Upper lobe of right lung (tissue), 1 donor: Measurements from ENCODE around the gene PI4K2B. TPM values are rescaled to one million over a fixed set of nuclear protein-coding genes. Genes with fewer than 3 reads are reported as not detected.
"Not testable (repeated sequence)": the region's sequence is repeated elsewhere in the genome, so short reads cannot be mapped to it uniquely, and the experiment has no call there.

Source experiments
- ATAC-seq: fragments of 200-7000 bp; cut with Tn5 transposase; one replicate; pipeline ENCODE4 v1.9.1; 2020; ENCODE audit warnings: mild to moderate bottlenecking, moderate library complexity
- DNase-seq: peaks from one replicate; pipeline ENCODE4 v3.0.0-alpha.2; 2020
- H3K27ac ChIP-seq: fragments of 200-600 bp; one replicate; pipeline ENCODE4 v1.8.0; 2022
- H3K27me3 ChIP-seq: fragments of 200-600 bp; one replicate; pipeline ENCODE4 v1.8.0; 2022; ENCODE audit warnings: mild to moderate bottlenecking
- H3K36me3 ChIP-seq: fragments of 200-600 bp; one replicate; pipeline ENCODE4 v1.8.0; 2022
- H3K4me1 ChIP-seq: fragments of 200-600 bp; one replicate; pipeline ENCODE4 v1.8.0; 2022
- H3K4me3 ChIP-seq: fragments of 200-600 bp; one replicate; pipeline ENCODE4 v1.8.0; 2022; ENCODE audit warnings: mild to moderate bottlenecking
- H3K9me3 ChIP-seq: fragments of 200-600 bp; one replicate; pipeline ENCODE4 v1.8.0; 2022
- CTCF ChIP-seq: fragments of 200-600 bp; IDR thresholded peaks from one replicate; pipeline ENCODE4 v1.8.0; 2022; ENCODE audit warnings: antibody characterized with exemption
- intact Hi-C: fragments of 100-400 bp; cut with DNase I; formaldehyde crosslinking; loops from one replicate; pipeline ENCODE4 v1.11.0; 2022
- total RNA-seq: library from RNA; stranded (reverse); fragmentation: NEBNext Ultra II Directional; extraction: Animal tissue kit (Norgen Biotek cat#: 25700); gene quantifications from one replicate; pipeline ENCODE4 v1.2.1, GENCODE V29; 2021
- donor health status: DM: no; HTN: yes; CAD: no; lungs with severe emphysema.

Gene PI4K2B
- total RNA-seq, 1 donor from 2014 or later = 21.8 TPM

DNA sequence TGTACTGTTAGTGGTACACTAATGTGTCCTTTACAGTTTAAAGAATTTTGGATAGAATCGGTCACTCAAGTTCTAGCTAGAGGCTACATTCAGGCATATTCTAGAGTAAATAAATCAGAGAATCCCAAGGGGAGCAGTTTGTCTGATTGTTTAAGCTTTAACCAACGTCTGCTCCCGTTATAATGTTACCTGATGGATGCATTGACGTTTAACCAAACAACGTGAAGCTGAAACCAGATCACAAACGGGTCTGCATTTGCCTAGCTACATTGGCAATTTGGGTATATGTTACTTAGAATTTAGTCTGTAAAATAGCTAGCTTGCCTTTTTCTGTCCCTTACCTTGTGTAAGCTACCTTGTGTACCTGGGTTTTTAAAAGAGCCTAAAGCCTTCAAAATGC is 1.6 kb downstream of the PI4K2B start:
- no peak for TF ChIP-seq CTCF
- ATAC-seq = no peak
- Histone ChIP-seq H3K27me3 (no peaks in the 10 kb centered on the region), H3K4me3 (peak overlapping the region; percentile 95), H3K4me1 (peaks cover 17% of the 10 kb centered on the region), H3K9me3 (no peaks in the 10 kb centered on the region), H3K27ac (peak overlapping the region; percentile 96), H3K36me3 (no peaks in the 10 kb centered on the region)
- intact Hi-C loops = no loop called here
- no peak for DNase-seq

DNA sequence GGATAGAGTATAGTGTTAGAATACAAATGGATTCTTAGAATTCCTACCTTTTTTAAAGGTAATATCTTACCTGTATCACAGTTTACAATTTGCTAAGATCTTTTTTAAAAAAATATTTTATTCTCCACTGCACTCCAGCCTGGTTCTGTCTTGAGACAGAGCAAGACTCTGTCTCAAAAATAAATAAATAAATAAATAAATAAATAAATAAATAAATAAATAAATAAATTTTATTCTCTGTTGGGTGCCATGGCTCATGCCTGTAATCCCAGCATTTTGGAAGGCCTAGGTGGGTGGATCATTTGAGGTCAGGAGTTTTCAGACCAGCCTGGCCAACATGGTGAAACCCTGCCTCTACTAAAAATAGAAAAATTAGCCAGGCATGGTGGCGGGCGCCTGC is 2.2 kb downstream of the PI4K2B start:
- H3K4me1 ChIP-seq = peaks cover 23% of the 10 kb centered on the region
- H3K27ac ChIP-seq, H3K9me3 ChIP-seq, H3K27me3 ChIP-seq, DNase-seq, ATAC-seq, intact Hi-C loops, H3K36me3 ChIP-seq: not testable (repeated sequence)
- peak overlapping the region; percentile 95 for H3K4me3 ChIP-seq

DNA sequence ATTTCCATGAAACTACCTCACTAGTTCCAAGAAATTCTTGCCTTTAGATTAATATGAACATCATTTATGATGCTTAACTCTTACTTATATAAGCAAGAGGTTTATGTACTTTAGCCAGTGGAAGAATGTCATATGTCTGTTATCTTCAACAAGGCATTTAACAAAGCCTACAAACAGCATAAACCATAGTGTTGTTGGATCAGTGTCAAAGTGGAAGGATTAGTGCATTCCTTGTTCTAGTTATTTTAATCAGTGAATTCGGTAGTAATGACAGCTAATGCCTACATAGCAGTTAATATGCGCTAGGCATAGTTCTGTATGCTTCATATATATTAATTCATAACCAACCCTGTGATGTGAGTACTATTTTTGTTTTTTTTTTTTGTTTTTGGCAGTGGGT is 3.1 kb downstream of the PI4K2B start:
- Histone ChIP-seq H3K27me3 (no peaks in the 10 kb centered on the region), H3K4me3 (no peak overlapping the region), H3K9me3 (no peaks in the 10 kb centered on the region), H3K4me1 (peaks cover 23% of the 10 kb centered on the region), H3K27ac (no peak overlapping the region), H3K36me3 (no peaks in the 10 kb centered on the region)
- ATAC-seq (no peak), DNase-seq (no peak)
- intact Hi-C loops = no loop called here
- no peak for TF ChIP-seq CTCF

- TF ChIP-seq CTCF = no peak
- H3K27me3 ChIP-seq = no peaks in the 10 kb centered on the region
- no peaks in the 10 kb centered on the region for H3K9me3 ChIP-seq
- ATAC-seq (no peak), DNase-seq (no peak)
- intact Hi-C loops = no loop called here
- H3K36me3 ChIP-seq = no peaks in the 10 kb centered on the region
- H3K27ac ChIP-seq = no peak overlapping the region
- H3K4me1 ChIP-seq = peaks cover 23% of the 10 kb centered on the region
- H3K4me3 ChIP-seq = no peak overlapping the region
Observed at GRCh38 chr4:25238052-25238451, 4.2 kb downstream of the PI4K2B start.

DNA sequence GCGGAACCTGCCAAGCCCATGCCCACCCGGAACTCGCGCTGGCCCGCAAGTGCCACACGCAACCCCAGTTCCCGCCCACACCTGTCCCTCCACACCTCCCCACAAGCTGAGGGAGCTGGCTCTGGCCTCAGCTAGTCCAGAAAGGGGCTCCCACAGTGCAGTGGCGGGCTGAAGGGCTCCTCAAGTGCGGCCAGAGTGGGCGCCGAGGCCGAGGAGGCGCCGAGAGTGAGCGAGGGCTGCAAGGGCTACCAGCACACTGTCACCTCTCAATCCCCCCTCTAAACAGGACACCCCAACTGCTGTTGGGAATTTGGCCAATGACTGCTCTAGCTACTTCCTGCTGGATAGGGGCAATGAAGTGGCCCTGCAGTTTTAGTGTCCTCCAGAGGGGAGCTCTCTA is 5.7 kb downstream of the PI4K2B start:
- H3K9me3 ChIP-seq, H3K36me3 ChIP-seq, intact Hi-C loops, H3K27me3 ChIP-seq, ATAC-seq, DNase-seq, H3K4me3 ChIP-seq, H3K27ac ChIP-seq: not testable (repeated sequence)
- peaks cover 23% of the 10 kb centered on the region for H3K4me1 ChIP-seq

- H3K27ac ChIP-seq, DNase-seq, H3K36me3 ChIP-seq, H3K27me3 ChIP-seq, intact Hi-C loops, H3K9me3 ChIP-seq, H3K4me3 ChIP-seq: not testable (repeated sequence)
- H3K4me1 ChIP-seq = peaks cover 17% of the 10 kb centered on the region
- ATAC-seq = peak; percentile 27
Observed at GRCh38 chr4:25240754-25241210, 6.9 kb downstream of the PI4K2B start.

- H3K27me3 ChIP-seq, H3K36me3 ChIP-seq, DNase-seq, H3K27ac ChIP-seq, intact Hi-C loops, ATAC-seq, H3K4me3 ChIP-seq, H3K9me3 ChIP-seq: not testable (repeated sequence)
- peaks cover 11% of the 10 kb centered on the region for H3K4me1 ChIP-seq
Observed at GRCh38 chr4:25242195-25242594, 8.4 kb downstream of the PI4K2B start.

- no peak for ATAC-seq
- intact Hi-C loops = no loop called here
- no peaks in the 10 kb centered on the region for H3K9me3 ChIP-seq
Observed at GRCh38 chr4:25245181-25245580, 11.3 kb downstream of the PI4K2B start.

More at GRCh38 chr4:25245181-25245580, 11.3 kb downstream of the PI4K2B start:
- TF ChIP-seq CTCF = no peak
- H3K4me1 ChIP-seq = peaks cover 21% of the 10 kb centered on the region
- no peak overlapping the region for H3K4me3 ChIP-seq
- H3K27me3 ChIP-seq = no peaks in the 10 kb centered on the region
- H3K27ac ChIP-seq = no peak overlapping the region
- H3K36me3 ChIP-seq = no peaks in the 10 kb centered on the region
- DNase-seq = no peak
